Astrocyte of the spinal cord (primary cell): ENCODE results near the gene CALY.
"Not testable (repeated sequence)": the region's sequence is repeated elsewhere in the genome, so short reads cannot be mapped to it uniquely, and the experiment has no call there.

Experiments used
- DNase-seq: peaks from one replicate; pipeline ENCODE4 v3.0.0; 2011; ENCODE audit warnings: low read depth, low spot score
- H3K4me3 ChIP-seq: 2 replicates; pipeline ENCODE4 v1.5.1; 2011; ENCODE audit warnings: low read depth, mild to moderate bottlenecking, low read length, moderate library complexity
- CTCF ChIP-seq: IDR thresholded peaks from 2 replicates; pipeline ENCODE4 v1.5.1; 2012; ENCODE audit warnings: low read depth, mild to moderate bottlenecking, low read length, inconsistent platforms
- in situ Hi-C: cut with HindIII; loops from 2 replicates; pipeline ENCODE4 v1.10.0; 2017; ENCODE audit warnings: low sequenced_read_pairs

Gene CALY

DNA sequence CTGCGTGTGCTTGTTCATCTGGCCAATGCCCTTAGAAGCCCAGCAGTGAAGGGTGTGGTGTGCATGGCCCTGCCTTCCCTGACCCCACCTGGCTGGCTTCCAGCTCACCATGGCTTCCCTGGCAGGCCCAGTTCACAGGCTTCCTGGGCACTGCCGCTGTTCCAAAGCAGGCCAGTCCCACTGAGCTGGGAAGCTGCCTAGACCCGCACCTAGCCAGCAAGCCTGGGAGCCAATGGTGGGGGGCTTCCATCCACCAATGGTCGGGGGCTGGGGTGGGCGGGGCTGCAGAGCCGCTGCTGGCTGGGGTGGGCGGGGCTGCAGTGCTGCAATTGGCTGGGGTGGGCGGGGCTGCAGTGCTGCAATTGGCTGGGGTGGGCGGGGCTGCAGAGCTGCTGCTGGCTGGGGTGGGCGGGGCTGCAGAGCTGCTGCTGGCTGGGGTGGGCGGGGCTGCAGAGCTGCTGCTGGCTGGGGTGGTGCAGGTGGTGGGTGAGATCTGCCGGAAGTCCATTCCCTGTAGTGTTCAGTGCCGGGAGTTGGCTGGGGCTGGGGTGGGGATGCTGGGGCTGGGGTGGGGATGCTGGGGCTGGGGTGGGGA lies 12.4 kb downstream of the CALY start:
- no peak overlapping the region for H3K4me3 ChIP-seq
- TF ChIP-seq CTCF: no peak
- in situ Hi-C loops: no loop called here
- DNase-seq: peak; percentile 20

DNA sequence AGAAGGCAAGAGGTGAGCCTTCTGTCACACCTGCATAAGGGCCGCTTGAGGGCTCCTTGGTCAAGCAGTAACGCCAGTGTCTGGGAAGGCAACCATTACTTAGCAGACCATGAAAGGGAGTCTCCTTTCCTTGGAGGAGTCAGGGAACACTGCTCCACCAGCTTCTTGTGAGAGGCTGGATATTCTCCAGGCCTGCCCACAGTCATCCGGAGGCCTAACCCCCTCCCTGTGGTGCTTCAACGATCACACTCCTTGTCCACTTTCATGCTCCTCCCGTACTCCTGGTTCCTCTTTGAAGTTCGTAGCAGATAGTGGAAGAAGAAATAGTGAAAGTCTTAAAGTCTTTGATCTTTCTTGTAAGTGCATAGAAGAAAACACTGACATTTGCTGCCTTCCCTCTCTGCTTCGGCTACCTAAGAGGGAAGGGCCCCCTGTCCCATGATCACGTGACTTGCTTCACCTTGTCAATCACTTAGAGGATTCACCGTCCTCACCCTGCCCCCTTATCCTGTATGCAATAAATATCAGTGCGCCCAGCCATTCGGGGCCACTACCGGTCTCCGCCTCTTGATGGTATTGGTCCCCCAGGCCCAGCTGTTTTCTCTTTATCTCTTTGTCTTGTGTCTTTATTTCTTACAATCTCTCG lies 14.5 kb downstream of the CALY start:
- DNase-seq, H3K4me3 ChIP-seq, in situ Hi-C loops: not testable (repeated sequence)

GRCh38 chr10:133320852-133321422 lies 15.8 kb downstream of the CALY start:
- in situ Hi-C loops, H3K4me3 ChIP-seq, DNase-seq: not testable (repeated sequence)

DNA sequence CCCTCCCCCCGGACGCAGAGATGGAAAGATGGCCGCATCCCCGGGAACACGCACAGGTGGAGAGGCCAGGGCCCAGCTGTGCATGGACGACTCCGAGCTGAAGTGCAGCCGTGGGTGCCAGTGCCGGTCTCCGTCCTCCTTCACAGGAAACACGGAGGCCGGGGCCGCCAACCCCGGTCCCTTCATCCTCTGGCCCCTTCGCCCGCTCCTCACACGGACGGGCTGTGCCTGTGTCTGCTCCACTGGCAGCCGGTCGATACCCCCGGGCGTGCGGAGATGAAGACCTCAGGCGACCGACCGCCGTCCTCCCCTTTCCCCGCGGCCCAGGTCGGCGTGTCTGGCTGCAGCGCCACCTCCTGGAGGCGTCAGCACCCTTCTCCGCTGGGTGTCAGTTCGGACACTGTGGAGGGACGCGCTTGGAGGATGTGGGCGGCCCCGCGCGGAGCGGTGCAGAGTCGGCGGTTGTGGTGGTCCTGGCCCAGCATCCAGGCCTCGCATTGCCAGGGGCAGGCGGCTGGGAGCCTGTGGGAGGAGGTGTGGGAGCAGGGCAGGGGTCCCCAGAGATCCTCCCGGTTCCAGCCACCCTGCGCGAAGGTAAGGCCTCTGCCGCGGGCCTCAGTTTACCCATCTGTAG lies 18.1 kb downstream of the CALY start:
- H3K4me3 ChIP-seq: peak overlapping the region; percentile 42
- in situ Hi-C loops: no loop called here
- peak; percentile 85 for TF ChIP-seq CTCF

GRCh38 chr10:133316732-133317131 lies 20.0 kb downstream of the CALY start:
- no peak overlapping the region for H3K4me3 ChIP-seq
- TF ChIP-seq CTCF: no peak
- in situ Hi-C loops: no loop called here
- DNase-seq: no peak

More for the DNA sequence above, 18.1 kb downstream of the CALY start:
- peak; percentile 45 for DNase-seq

DNA sequence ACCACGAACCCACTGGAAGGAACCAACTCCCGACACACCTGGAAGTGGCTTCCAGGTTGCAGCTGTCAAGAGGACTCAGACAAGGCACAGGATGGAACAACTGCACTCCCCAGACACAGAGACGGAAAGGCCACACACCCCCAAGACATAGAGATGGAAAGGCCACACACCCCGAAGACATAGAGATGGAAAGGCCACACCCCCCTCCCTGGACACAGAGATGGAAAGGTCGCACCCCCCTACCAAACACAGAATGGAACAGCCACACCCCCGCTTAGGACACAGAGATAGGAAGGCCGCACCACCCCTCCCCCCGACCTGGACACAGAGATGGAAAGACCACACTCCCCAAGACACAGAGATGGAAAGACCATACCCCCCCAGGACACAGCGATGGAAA lies 20.4 kb downstream of the CALY start:
- in situ Hi-C loops: no loop called here
- H3K4me3 ChIP-seq: no peak overlapping the region
- no peak for TF ChIP-seq CTCF
- no peak for DNase-seq

- no peak overlapping the region for H3K4me3 ChIP-seq
- no peak for DNase-seq
- in situ Hi-C loops: no loop called here
- no peak for TF ChIP-seq CTCF
Observed at GRCh38 chr10:133315847-133316246, 20.8 kb downstream of the CALY start.
